SIG-M5 treated with dmso at 0.1 percent for 504 hours (cell line): ENCODE data around the gene MVP.
A peak's percentile ranks its signal among the peaks of the same experiment; 100 is the strongest.
"Not testable (repeated sequence)": the region's sequence is repeated elsewhere in the genome, so short reads cannot be mapped to it uniquely, and the experiment has no call there.

Experiments
- DNase-seq: peaks from one replicate; lab custom pipeline; 2025; ENCODE audit not compliant: unreplicated experiment; lab: John Stamatoyannopoulos, UW

MVP gene

DNA sequence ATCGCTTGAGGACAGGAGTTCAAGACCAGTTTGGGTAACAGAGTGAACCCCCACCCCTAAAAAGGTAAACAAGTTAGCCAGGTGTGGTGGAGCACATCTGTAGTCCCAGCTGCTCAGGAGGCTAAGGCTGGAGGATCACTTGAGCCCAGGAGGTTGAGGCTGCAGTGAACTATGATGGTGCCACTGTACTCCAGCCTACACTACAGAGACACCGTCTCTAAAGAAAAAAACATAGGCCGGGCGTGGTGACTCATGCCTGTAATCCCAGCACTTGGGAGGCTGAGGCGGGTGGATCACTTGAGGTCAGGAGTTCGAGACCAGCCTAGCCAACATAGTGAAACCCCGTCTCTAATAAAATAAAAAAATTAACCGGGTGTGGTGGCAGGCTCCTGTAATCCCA, 48.8 kb downstream of the MVP start:
- not testable (repeated sequence) for DNase-seq

DNA sequence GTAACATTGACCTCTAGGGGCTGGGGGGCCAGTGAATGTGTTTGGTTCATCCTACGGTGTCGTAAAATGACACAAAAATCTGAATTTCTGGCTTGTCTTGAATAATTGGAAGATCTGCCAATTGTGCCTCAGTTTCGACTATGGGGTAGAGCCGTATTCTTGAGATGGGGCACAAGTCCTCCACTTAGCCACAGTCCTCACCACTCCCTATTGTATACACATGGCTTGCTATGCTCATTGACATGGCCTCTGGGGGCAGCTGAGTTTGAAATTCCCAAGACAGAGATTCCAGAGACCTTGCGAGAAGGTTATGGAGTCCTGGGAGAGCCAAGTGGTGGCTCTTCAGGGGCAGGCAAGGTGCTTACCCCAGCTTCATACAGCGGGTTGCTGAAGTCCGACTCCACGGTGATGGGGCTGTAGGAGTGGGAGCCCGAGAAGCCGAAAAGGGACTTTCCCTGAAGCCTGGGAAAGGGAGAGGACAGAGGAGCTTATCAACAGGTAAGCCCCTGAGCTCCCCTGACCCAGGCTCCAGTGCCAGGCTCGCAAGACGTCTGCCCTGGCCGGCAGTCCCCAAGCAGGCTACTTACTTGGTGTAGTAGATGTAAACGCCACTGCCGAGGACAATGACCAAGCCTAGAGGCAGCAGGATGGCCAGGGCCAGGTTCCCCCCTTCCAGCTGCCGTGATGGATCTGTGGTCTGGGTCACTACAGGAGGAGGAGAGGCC, 51.7 kb downstream of the MVP start:
- DNase-seq: no peak

DNA sequence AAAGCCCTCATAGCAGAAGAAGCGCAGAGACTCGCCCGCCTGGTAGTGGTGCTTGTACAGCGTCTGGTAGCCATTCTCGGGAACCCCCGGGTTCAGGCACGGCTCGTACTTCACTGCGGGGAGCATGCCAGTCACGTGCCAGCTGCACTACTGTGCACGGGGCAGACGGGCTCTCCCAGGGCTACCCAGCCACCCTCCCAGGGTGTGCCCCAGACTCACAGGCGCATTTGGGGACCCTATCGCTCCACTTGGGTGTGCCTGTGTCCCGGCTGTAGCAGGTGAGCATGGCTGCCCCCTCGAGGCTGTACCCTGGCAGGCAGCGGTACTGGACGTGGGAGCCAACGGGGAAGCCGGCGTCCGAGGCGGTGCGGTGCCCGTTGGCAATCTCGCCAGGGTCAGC, 53.1 kb downstream of the MVP start:
- no peak for DNase-seq

DNA sequence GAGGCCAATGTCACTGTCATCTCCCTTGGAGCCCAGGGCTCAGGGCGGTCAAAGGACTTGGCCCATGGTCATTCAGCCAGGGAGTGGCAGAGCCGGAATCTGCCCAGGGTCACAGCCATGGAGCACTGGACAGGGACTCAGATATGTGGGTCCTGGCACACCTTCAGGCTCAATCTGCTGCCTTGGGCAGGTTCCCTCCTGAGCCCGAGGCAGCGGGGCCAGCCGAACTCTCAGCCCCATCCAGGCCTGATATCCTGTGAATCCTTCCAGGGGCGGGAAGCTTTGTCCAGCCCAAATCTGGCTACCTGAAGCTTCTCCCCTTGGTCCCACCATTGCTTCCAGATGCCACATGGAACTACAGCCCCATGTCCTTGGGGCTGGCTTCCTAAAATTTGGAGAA, 54.9 kb downstream of the MVP start:
- no peak for DNase-seq

DNA sequence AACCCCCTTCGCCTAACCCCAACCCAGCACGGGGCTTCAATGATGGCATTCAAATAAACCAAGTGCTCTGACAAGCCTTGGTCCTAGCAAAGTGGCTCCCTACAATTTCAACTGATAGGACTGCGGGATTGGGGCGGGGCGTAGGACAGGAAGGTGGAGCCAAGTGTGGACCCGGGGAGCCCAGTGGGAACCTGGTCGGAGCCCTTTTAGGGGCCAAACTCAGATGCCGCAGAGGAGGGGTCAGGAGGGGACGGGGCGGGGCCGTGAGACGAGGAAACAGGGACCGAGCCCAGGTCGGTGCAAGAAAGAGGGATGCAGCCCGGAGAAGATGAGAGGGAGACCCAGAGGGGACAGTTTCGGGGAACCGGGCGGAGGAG, 55.9 kb downstream of the MVP start:
- DNase-seq: no peak

DNA sequence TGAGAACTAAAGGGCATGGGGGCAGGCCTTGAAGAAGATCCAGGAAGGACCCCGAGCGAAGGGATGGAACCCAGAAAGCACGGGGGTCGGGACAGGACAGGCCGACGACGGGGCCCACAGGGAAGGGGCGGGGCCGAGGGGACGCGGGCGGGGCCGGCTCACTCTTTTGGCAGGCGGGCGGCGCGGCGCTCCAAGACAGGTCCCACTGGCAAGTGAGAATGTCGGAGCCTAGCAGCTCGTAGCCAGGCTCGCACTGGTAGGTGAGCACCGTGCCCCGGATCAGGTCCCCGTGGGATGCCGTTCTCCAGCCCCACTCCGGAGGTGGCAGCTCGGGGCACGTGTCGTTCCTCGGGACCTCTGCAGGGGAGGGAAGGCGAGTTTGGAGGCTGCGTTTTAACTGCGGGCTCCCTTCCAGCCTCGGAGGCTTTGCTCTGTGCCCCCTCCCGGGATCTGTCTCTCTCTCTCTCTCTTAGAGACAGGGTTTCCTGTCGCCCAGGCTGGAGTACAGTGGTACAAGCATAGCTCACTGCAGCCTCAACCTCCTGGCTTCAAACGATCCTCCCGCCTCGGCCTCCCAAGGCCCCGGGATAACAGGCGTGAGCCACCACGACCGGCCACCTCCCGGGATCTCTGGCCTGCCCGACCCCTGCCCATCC, 56.5 kb downstream of the MVP start:
- no peak for DNase-seq

DNA sequence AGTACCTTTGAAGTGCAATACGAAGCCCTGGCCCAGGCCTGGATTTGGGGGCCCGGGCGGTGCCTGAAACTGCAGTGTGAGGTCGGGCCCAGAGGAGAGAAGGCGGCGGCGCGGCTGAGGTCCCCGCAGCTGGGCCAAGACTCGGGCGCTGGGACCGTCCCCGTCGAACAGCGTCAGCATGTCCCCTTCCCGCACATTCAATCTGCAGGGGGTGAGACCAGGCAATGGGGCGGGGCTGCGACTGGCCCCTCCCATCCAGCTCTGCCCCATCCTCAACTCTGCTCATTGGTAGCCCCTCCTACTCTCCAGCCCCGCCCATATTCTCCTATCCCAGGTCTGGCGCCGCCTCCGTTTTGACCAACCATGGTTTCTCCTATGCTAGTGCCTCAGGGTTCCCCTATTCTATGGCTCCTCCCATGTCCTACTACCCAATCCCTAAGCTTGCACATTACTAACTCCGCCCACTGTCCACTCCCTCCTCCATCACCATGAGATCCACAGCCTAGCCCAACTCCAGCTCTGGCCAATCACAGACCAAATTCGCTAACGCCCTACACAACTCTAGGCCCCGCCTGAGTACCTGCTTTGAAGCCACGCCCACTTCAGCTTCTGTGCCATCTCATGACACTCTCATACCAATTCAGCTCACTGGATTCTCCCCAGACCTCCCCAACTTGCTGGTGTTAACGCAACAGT, 57.2 kb downstream of the MVP start:
- DNase-seq: peak; percentile 80

DNA sequence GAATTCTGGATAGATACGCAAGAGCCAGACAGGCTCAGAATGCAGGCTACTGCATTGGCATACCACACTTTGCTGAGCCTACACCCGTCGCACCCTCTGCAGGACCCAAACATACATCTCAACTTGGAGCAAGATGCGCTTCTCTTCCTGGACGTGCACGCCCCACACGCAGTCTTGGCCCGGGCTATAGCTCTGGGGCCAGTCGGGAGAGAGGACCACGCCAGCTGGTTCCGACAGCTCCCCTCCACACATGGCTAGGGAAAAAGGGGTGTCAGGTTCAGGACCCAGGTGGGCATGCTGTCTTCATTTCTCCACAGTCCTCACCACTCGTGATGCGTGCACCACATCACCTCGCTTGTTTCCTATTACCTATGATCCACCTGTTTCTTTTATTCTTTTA, 57.9 kb downstream of the MVP start:
- no peak for DNase-seq

DNA sequence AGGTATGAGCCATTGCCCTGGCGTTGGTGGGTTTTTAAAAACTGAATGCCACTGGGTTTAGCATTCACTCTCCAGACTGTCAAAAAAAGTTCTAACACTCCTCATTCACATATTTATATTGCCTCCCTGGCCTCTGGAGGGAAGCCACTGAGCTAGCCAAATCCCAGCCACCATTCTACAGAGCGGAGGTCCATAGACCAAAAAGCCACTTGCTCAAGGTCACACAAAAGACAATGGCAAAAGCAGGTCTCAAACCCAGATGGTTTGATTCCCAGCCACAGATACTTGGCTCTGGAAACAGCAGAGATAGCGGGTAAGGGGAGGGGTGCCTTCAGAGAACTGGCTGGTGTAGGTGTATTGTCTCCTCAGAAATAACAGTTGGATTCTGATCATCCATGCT, 60.8 kb downstream of the MVP start:
- DNase-seq: no peak

DNA sequence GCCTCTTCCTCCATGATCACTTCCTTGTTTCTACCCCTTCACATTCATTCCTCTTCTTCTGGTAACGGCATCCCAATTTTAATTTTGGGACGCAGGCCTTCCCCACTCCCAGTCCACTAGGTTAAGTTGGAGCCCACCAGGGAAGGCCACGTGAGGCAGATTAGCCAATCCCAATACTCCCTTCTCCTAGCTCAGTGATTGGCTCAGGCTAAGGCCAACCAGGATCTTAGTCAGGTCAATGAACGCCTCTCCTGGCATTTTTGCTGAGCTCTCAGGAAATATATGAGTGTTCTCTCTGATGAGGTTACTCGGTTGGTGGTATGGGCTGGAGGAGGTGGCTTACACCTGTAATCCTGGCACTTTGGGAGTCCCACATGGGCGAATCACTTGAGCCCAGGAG, 63.7 kb downstream of the MVP start:
- DNase-seq: no peak

DNA sequence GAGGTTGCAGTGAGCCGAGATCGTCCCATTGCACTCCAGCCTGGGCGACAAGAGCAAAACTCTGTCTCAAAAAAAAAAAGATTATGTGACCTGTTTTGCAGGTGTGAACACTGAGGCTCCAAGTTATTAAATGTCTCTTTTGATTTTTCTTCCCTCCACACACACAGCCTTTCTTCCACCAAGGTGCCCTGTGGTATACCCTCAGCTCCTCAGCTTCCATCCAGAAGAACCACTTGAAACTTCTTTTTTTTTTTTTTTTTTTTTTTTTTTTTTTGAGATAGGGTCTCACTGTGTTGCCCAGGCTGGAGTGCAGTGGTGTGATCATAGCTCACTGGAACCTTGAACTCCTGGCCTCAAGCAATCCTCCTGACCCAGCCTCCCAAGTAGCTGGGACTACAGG, 69.1 kb downstream of the MVP start:
- DNase-seq: not testable (repeated sequence)

DNA sequence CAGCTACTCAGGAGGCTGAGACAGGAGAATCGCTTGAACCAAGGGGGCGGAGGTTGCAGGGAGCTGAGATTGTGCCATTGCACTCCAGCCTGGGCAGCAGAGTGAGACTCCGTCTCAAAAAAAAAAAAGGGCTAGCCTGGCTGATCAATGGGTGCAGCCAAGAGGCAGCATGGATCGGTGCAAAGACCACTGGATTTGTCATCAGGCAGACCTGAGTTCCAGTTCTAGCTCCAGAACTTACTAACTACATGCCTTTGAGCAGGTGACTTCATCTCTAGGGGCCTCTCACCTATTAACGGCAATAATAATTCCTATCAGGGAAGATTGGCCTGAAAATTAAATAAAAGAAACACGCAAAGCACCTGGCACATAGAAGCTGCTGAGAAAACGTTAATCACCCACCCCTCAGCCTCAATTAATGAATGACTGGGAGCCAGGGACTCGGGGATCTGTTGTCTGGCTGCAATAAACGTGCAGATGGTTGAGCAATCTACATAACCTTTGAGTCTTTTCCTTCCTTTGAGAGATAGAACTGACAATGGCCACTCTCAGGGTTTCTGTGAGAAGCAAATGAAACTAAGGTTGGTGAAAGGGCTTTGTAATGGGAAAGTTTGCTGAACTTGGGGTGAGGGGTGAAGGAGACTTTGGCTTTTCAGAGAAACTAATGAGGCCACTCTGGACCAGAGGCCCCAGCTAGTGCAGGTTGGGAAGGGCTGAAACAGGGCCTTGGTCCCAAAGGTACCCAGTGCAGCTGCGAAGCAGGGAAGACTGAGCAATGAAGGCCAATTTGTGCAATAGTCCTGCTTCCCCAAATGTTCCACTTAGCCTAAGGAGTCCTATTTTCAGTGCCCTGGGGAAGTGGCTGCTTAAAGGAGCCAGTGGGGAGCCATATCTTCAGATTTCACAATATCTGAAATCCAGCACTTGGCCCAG, 71.5 kb downstream of the MVP start:
- peak; percentile 75 for DNase-seq

DNA sequence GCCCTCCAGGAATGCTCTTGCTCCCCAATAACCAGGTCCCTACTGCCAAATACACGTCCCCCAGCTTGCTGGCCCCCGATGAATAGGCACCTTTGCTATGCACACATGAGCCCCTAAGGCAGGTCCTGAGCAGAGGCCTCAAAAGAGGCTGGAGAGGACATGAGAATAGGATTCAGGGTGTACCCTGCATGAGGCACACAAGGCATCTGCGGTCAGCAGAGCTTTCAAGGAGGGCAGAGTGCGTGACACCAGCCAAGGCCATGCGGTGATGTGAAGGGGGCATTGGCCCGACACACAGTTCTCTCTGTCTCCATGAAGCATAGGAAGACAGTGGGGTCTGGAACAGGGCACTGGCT, 72.2 kb downstream of the MVP start:
- no peak for DNase-seq

DNA sequence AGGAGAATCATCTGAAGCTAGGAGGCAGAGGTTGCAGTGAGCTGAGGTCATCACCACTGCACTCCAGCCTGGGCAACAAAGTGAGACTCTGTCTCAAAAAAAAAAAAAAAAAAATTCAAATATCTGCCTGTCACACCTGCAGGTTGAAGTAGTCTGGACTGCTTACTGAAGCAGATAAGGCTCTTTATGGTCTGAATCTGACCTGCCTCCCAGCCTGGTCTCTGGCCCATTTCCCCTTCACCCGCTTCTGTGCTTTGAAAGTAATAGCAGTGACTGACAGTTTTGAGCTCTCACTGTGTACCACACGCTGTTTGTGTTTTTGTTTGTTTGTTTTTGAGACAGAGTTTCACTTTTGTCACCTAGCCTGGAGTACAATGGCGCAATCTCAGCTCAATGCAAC, 73.3 kb downstream of the MVP start:
- no peak for DNase-seq

DNA sequence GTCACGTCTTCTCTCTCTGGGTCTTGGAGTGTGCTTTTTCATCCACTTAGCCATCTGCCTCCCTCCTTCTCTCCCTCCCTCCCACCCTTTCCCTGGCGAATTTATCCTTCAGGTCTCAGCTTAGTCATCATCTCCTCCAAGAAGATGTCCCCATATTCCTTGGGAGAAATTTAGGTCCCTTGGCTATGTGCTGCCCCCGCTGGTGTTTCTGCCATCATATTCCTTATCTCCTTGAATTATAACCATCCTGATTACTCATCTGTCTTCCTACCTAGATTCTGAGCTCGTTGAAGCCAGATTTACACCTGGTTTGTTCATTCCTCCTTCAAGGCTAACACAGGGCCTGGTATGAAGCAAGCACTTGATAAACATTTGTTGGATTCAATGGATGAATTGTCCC, 74.1 kb downstream of the MVP start:
- DNase-seq: no peak

DNA sequence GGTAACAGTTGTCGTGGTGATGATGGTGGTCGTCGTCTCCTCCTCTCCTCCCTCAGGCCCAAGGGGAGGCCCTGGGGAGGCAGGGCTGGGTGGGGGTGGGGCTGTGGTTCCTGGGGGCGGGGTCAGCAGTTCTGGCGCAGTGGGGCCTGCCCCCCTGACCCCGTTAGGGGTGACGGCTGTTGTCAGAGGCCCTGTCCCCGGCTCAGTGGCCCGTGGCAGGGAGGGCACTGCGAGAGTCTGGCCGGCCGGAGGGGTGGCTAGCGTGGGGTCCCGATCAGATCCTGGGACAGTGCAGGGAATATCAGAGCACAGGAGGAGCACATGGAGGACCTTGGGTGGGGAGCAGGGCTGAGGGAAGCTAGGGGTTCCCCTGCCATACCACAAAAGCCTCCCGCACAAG, 76.6 kb downstream of the MVP start:
- DNase-seq: no peak

DNA sequence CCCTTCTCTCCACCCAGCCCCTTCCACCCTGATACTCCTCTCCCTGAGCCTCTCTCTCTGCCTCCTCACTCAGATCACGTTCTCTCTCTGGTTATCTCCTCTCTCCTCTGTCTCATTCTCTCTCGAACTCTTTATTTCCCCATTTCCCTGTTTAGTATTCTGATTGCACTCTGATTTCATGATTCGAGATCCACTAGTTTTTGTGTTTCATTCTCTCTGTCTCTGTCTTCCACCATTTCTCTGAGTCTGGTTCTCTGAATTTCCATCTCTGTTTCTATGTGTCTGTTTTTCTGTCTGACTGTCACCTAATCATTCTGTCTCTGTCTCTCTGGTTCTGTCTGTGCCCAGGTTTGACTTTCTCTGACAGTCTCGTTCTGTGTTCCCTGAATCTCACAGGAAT, 77.1 kb downstream of the MVP start:
- no peak for DNase-seq
